Kidney epithelial cell (primary cell): ENCODE results near the gene PHLDA1. TPM values are rescaled to one million over a fixed set of nuclear protein-coding genes. Genes with fewer than 3 reads are reported as not detected.

Experiments used
- DNase-seq: peaks from one replicate; pipeline ENCODE4 v3.0.0-alpha.2; 2010; ENCODE audit warnings: low read depth
- H3K27me3 ChIP-seq: 2 replicates; pipeline ENCODE4 v1.6.0; 2011; ENCODE audit warnings: low read length; ENCODE audit not compliant: control insufficient read depth, insufficient read depth
- H3K36me3 ChIP-seq: 2 replicates; pipeline ENCODE4 v1.5.1; 2011; ENCODE audit warnings: low read length; ENCODE audit not compliant: control insufficient read depth, insufficient read depth
- H3K4me3 ChIP-seq: 2 replicates; pipeline ENCODE4 v1.5.1; 2011; ENCODE audit warnings: low read depth, mild to moderate bottlenecking, control low read depth, low read length
- total RNA-seq: library from RNA; depleted of rRNA; stranded (reverse); fragments of >200 nt; gene quantifications from 2 replicates; pipeline ENCODE4 v1.2.3, GENCODE V29; 2015
- TF ChIP-seq, protein P1 (sequence below): IDR thresholded peaks from 2 replicates; pipeline ENCODE4 v1.5.1; 2011; ENCODE audit warnings: mild to moderate bottlenecking, moderate library complexity, low read length, control low read depth, inconsistent platforms; ENCODE audit not compliant: insufficient read depth, poor library complexity, severe bottlenecking

PHLDA1 gene
- total RNA-seq, 1 donor from 2014 or later: 113 TPM

DNA sequence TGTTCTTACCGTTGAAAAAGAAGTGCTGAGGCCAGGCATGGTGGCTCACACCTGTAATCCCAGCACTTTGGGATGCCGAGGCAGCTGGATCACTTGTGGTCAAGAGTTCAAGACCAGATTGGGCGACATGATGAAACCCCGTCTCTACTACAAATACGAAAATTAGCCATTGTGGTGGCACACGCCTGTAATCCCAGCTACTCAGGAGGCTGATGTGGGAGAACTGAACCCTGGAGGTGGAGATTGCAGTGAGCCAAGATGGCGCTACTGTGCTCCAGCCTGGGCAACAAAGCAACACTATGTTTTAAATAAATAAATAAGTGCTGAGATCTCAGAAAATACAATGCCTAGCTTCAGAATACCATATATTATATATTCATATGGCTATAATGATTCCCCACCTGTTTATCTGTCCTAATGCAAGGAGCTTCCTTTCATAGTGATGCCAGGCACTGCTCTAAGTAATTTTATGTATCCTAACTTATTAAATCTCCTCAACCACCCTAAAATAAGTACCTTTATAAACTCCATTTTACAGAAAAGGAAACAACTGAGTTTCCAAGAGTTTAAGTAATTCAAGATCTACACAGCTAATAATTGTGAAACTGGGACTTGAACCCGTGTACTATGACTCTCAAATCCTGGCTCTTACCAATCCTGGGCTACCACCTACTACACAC, 7.3 kb downstream of the PHLDA1 start:
- Histone ChIP-seq H3K36me3 (no peaks in the 10 kb centered on the region), H3K4me3 (no peak overlapping the region), H3K27me3 (no peaks in the 10 kb centered on the region)
- TF ChIP-seq, protein P1, sequence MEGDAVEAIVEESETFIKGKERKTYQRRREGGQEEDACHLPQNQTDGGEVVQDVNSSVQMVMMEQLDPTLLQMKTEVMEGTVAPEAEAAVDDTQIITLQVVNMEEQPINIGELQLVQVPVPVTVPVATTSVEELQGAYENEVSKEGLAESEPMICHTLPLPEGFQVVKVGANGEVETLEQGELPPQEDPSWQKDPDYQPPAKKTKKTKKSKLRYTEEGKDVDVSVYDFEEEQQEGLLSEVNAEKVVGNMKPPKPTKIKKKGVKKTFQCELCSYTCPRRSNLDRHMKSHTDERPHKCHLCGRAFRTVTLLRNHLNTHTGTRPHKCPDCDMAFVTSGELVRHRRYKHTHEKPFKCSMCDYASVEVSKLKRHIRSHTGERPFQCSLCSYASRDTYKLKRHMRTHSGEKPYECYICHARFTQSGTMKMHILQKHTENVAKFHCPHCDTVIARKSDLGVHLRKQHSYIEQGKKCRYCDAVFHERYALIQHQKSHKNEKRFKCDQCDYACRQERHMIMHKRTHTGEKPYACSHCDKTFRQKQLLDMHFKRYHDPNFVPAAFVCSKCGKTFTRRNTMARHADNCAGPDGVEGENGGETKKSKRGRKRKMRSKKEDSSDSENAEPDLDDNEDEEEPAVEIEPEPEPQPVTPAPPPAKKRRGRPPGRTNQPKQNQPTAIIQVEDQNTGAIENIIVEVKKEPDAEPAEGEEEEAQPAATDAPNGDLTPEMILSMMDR: no peak
- no peak for DNase-seq

DNA sequence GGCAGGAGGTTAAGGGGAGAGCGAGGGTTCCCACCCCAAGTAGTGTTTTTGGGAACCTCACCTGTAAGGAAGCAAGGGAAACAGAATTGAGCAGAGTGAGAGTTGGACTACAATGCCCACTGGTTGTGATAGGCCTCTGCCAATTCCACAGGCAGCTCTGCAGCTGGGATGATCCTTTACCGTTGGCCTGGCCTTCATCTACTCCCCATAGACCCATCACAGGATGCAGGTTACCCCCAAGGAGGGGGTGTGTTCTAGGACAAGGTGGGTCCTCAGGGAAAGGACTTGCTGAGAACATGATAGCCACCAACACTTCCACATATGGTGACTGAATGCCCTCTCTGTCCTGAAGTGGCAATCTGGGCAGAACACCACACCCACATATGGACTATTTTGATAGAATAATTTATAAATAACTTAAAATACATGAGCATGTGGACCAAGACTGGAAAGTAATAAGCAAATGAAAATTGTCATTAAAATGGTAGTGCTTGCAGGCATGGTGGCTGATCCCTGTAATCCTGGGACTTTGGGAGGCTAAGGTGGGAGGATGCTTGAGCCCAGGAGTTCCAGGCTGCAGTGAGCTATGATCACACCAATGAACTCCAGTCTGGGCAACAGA, 8.4 kb downstream of the PHLDA1 start:
- no peaks in the 10 kb centered on the region for H3K27me3 ChIP-seq
- TF ChIP-seq, protein P1: no peak
- H3K36me3 ChIP-seq: no peaks in the 10 kb centered on the region
- H3K4me3 ChIP-seq: no peak overlapping the region
- DNase-seq: no peak

DNA sequence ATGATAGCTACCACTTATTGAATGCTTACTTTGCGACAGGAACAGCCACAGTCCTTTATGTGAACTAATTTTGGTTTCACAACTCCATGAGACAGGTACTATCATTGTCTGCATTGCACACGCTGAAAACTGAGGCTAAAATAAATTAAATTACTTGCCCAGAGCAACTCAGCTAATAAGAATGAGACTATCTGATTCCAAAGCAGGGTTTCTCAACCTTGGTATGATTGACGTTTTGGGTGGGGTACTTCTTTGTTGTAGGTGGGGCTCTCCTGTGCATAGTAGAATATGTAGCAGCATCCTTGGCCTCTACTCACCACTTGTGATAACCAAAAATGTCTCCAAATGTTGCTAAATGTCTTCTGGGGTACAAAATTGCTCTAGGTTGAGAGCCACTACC, 9.1 kb downstream of the PHLDA1 start:
- no peaks in the 10 kb centered on the region for H3K27me3 ChIP-seq
- TF ChIP-seq, protein P1: no peak
- no peak overlapping the region for H3K4me3 ChIP-seq
- DNase-seq: no peak
- no peaks in the 10 kb centered on the region for H3K36me3 ChIP-seq

DNA sequence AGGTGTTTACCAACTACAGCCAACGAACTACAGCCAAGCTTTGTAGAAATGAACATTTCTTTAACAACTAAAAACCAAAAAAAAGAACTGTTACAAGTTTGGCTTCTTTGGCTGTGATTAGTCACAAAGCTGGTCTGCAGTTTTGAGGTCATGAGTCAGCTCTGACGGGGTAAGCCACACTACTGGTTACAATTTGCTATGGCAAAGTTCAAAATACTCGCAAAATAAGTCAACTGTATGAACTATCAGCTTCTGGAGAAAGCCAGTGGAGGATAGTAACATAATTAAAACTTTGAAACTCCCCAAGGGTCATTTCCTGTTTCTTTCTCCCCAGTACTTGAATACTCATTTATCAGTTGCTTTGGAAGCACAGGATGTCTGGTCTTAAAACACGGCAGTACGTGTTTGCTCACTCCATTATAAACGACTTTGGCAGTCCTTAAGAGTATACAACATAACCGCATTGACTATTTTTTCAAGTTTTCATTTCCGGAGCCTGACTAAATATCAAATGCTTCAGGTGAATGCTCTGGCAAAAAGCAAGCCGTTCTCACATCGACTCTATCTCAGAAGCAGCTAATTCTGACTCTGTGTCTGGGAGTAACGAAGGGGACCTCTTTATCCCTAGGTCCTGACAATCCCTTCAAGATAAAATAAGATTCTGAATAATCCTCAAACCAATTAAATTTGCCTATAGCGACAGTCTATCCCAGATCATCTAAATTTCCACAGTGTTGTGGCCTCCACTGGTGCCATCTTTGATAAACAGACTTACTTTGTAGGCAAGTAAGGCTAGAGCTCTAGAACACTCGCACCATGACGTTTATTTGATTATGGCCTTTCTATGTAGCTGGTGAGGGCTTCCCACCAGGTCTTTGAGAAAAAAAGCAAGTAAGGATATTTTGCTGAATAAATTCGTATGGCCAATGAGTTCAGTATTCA, 10.6 kb downstream of the PHLDA1 start:
- peak; percentile 92 for DNase-seq

DNA sequence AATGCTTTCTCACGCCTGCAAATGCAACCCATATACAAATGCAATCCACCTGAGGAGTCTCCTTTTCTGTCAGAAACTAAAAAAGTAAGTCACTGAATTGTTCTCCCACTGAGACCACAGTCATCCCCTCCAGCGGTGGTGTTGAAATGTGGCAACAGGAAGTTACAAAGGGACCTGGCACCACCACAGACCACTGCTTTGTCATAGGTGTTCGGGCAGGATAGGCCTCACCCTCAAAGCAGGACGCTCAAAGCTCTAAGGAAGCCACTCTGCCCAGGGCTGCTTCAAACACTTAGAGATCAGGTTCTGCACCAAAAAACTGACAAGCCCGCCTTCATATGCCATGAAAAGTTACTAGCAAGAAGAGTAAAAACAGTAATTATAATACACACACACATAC, 11.3 kb downstream of the PHLDA1 start:
- Histone ChIP-seq H3K27me3 (no peaks in the 10 kb centered on the region), H3K36me3 (no peaks in the 10 kb centered on the region), H3K4me3 (no peak overlapping the region)
- no peak for DNase-seq
- TF ChIP-seq, protein P1: no peak

More for the DNA sequence above, 10.6 kb downstream of the PHLDA1 start:
- no peaks in the 10 kb centered on the region for H3K27me3 ChIP-seq
- no peaks in the 10 kb centered on the region for H3K36me3 ChIP-seq
- no peak overlapping the region for H3K4me3 ChIP-seq
- TF ChIP-seq, protein P1: no peak
